Ishikawa (cell line): ENCODE results near the gene ENPP4.

Source experiments
- CEBPB ChIP-seq: IDR thresholded peaks from 2 replicates; pipeline ENCODE4 v1.6.1; 2012
- CREB1 ChIP-seq: IDR thresholded peaks from 2 replicates; pipeline ENCODE4 v1.6.1; 2012; ENCODE audit warnings: low read depth
- EGR1 ChIP-seq: IDR thresholded peaks from 2 replicates; pipeline ENCODE4 v1.6.1; 2012
- EP300 ChIP-seq: IDR thresholded peaks from 2 replicates; pipeline ENCODE4 v1.6.1; 2012; ENCODE audit warnings: borderline replicate concordance
- FOXM1 ChIP-seq: IDR thresholded peaks from 2 replicates; pipeline ENCODE4 v1.6.1; 2012; ENCODE audit warnings: low read depth, borderline replicate concordance
- NFIC ChIP-seq: IDR thresholded peaks from 2 replicates; pipeline ENCODE4 v1.6.1; 2012
- RAD21 ChIP-seq: IDR thresholded peaks from 2 replicates; pipeline ENCODE4 v1.6.1; 2012; ENCODE audit warnings: low read depth
- TAF1 ChIP-seq: IDR thresholded peaks from 2 replicates; pipeline ENCODE4 v1.6.1; 2012; ENCODE audit warnings: low read depth, mild to moderate bottlenecking
- TCF12 ChIP-seq: IDR thresholded peaks from 2 replicates; pipeline ENCODE4 v1.6.1; 2012; ENCODE audit warnings: low read depth
- TEAD4 ChIP-seq: IDR thresholded peaks from 2 replicates; pipeline ENCODE4 v1.6.1; 2012
- YY1 ChIP-seq: IDR thresholded peaks from 2 replicates; pipeline ENCODE4 v1.6.1; 2012; ENCODE audit warnings: low read depth
- ZBTB7A ChIP-seq: IDR thresholded peaks from 2 replicates; pipeline ENCODE4 v1.6.1; 2012; ENCODE audit warnings: low read depth
- TF ChIP-seq, protein P1 (sequence below): IDR thresholded peaks from 2 replicates; pipeline ENCODE4 v1.6.1; 2012; ENCODE audit warnings: low read depth, mild to moderate bottlenecking
- TF ChIP-seq, protein P2 (sequence below): IDR thresholded peaks from 2 replicates; pipeline ENCODE4 v1.6.1; 2012
- TF ChIP-seq, protein P3 (sequence below): IDR thresholded peaks from 2 replicates; pipeline ENCODE4 v1.6.1; 2012

Gene ENPP4

DNA sequence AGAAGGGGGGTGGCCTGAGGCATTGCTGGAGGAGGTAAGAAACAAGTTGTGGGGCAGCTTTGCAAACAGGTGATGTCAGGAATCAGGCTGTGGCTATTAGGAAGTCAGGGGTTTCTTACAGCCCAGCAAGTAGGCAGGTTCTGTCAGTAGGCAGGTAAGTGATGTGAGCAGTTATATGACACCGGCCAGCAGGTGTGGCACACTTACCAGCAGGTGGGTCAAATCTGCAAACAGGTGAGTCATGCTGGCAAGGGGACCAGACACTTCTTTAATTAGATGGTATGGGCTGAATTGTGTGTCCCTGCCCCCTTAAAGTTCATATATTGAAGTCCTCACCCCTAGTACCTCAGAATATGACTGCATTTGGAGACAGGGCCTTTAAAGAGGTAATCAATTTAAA lies 16.4 kb upstream of the ENPP4 start:
- no peak for TF ChIP-seq FOXM1
- no peak for TF ChIP-seq YY1
- no peak for TF ChIP-seq CREB1
- peak; percentile 74 for TF ChIP-seq TCF12
- no peak for TF ChIP-seq CEBPB
- TF ChIP-seq NFIC: peak; percentile 60; the same call in 1 of the 2 replicates
- peak; percentile 33; the same call in 1 of the 2 replicates for TF ChIP-seq EP300
- TF ChIP-seq, protein P1, sequence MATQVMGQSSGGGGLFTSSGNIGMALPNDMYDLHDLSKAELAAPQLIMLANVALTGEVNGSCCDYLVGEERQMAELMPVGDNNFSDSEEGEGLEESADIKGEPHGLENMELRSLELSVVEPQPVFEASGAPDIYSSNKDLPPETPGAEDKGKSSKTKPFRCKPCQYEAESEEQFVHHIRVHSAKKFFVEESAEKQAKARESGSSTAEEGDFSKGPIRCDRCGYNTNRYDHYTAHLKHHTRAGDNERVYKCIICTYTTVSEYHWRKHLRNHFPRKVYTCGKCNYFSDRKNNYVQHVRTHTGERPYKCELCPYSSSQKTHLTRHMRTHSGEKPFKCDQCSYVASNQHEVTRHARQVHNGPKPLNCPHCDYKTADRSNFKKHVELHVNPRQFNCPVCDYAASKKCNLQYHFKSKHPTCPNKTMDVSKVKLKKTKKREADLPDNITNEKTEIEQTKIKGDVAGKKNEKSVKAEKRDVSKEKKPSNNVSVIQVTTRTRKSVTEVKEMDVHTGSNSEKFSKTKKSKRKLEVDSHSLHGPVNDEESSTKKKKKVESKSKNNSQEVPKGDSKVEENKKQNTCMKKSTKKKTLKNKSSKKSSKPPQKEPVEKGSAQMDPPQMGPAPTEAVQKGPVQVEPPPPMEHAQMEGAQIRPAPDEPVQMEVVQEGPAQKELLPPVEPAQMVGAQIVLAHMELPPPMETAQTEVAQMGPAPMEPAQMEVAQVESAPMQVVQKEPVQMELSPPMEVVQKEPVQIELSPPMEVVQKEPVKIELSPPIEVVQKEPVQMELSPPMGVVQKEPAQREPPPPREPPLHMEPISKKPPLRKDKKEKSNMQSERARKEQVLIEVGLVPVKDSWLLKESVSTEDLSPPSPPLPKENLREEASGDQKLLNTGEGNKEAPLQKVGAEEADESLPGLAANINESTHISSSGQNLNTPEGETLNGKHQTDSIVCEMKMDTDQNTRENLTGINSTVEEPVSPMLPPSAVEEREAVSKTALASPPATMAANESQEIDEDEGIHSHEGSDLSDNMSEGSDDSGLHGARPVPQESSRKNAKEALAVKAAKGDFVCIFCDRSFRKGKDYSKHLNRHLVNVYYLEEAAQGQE: no peak
- TF ChIP-seq, protein P2, sequence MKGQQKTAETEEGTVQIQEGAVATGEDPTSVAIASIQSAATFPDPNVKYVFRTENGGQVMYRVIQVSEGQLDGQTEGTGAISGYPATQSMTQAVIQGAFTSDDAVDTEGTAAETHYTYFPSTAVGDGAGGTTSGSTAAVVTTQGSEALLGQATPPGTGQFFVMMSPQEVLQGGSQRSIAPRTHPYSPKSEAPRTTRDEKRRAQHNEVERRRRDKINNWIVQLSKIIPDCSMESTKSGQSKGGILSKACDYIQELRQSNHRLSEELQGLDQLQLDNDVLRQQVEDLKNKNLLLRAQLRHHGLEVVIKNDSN: no peak
- TF ChIP-seq ZBTB7A: no peak
- no peak for TF ChIP-seq TAF1
- TF ChIP-seq RAD21: no peak
- TF ChIP-seq TEAD4: 0 out of 2 replicates have a peak, but pooled peaks have one; percentile 22
- no peak for TF ChIP-seq EGR1
- TF ChIP-seq, protein P3, sequence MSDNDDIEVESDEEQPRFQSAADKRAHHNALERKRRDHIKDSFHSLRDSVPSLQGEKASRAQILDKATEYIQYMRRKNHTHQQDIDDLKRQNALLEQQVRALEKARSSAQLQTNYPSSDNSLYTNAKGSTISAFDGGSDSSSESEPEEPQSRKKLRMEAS: no peak

DNA sequence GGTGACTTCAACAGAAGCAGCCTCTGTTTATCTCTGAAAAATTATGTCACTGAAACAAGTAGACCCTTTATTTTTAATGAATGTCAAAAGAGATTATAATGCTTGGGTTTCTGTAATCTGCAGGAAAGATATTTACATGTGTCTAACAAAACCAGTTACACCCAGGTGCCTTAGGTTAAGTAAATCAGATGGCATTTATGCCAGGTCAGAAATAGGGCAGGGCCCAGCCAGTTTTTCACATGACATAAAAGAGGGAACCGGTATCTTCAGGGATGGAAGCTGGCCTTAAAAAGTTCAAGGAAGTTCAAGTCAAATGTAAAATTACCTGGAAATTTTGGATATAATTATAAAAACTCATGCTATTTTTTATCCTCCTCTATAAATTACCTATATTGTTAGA lies 14.2 kb upstream of the ENPP4 start:
- TF ChIP-seq TAF1 (no peak), EGR1 (no peak), YY1 (no peak), TEAD4 (no peak), ZBTB7A (no peak), FOXM1 (no peak), CREB1 (no peak), NFIC (no peak), TCF12 (no peak), CEBPB (no peak), RAD21 (no peak), EP300 (no peak)
- TF ChIP-seq, protein P3: no peak
- TF ChIP-seq, protein P1: no peak
- TF ChIP-seq, protein P2: no peak

DNA sequence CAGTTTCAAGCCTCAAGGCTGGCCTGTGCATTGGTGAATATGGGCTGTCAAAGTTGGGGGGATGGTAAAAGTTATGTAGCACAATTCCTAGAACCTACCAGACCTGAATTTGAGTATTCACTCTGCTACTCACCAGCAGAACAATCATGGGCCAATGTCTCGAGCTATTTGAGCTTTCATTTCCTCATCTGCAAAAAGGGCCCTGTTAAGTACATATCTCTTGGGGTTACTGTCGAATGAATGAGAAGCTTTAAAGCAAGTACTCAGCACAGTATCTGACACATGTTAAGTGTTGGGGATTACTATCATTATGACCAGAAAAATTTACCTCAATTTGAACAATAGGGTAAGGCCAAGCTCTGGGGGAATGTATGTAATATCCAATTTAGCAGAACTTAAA lies 13.5 kb upstream of the ENPP4 start:
- TF ChIP-seq CEBPB (no peak), YY1 (no peak), RAD21 (no peak), EGR1 (no peak), FOXM1 (no peak), TAF1 (no peak)
- TF ChIP-seq, protein P3: no peak
- TF ChIP-seq, protein P2: no peak

DNA sequence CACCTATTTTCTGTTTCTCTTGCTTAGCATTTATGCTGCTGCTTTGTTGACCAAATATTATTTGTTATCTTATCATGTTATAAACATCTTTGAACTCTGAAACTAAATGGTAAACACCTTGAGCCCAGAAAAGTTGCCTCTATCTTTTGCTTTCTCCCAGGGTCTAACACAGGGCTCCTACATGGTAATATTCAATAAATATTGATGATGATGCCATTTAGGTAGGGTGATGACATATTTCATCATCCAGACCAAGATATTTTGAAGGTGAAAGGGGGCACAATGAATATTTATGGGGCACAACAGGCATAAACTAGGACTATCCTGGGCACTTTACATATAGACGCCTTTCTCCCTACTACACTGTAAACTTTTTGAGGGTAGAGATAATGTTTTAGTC lies 11.6 kb upstream of the ENPP4 start:
- TF ChIP-seq, protein P2: no peak
- no peak for TF ChIP-seq YY1

DNA sequence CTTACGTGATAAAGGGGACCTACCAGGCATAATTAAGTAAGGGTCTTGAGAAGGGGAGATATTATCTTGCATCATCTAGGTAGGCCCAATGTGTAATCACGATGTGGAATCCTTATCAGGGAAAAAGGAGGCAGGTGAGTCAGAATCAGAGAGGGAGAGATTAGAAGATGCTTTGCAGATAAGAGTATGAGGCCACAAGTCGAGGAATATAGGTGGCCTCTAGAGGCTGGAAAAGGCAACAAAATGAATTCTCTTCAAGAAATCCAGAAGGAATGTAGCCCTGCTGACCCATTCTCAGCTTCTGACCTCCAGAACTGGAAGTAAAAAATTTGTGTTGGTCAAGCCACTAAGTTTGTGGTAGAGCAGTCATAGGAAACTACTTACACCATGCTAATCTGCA lies 11.0 kb upstream of the ENPP4 start:
- TF ChIP-seq EP300: no peak

DNA sequence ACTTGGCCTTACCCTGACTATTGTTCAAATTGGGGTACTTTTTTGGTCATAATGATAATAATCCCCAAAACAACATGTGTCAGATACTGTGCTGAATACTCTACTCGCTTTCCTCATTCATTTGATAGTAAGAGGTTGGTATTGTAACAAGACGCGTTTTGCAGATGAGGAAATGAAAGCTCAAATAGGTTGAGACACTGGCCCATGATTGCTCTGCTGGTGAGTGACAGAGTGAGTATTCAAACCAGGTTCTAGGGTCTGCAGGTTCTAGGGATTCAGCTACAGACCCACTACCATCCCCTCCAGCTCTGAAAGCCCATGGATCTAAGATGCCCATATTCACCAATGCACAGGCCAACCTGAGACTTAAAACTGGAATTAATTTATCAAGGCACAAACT lies 1.3 kb upstream of the ENPP4 start:
- no peak for TF ChIP-seq ZBTB7A
- no peak for TF ChIP-seq TCF12
- TF ChIP-seq EGR1: no peak
- no peak for TF ChIP-seq YY1
- TF ChIP-seq FOXM1: no peak
- TF ChIP-seq, protein P3: no peak
- no peak for TF ChIP-seq EP300
- no peak for TF ChIP-seq RAD21
